Spleen (tissue), 7 donors: ENCODE data around the gene AGK.

ENCODE experiments used
- POLR2A ChIP-seq, 3 donors: fragments of 450-650 bp; IDR thresholded peaks; one replicate each; pipeline ENCODE4 v1.5.1; 2017; ENCODE audit warnings: antibody characterized with exemption in 3 of 3, mild to moderate bottlenecking in 1 of 3
- TF ChIP-seq, protein P1 (sequence below), 11 experiments: fragments of 200-600 bp in 7 of 11; fragments of 450-650 bp in 4 of 11; sonication (generic) in 4 of 11; IDR thresholded peaks in 8 of 11; conservative IDR thresholded peaks in 3 of 11; 1 replicate in 7 of 11; 2 replicates in 4 of 11; pipeline versions ENCODE4 v1.4.0 to v1.8.0; 2016 to 2021; ENCODE audit warnings: antibody characterized with exemption in 11 of 11, inconsistent platforms in 4 of 11, mild to moderate bottlenecking in 1 of 11
- donor health status: DM: no; HTN: no; CAD: no; lungs with moderate emphysema.
- donor health status: DM: no; HTN: no; CAD: no.
- donor health status: DM: no; HTN: no; CAD: no.

DNA sequence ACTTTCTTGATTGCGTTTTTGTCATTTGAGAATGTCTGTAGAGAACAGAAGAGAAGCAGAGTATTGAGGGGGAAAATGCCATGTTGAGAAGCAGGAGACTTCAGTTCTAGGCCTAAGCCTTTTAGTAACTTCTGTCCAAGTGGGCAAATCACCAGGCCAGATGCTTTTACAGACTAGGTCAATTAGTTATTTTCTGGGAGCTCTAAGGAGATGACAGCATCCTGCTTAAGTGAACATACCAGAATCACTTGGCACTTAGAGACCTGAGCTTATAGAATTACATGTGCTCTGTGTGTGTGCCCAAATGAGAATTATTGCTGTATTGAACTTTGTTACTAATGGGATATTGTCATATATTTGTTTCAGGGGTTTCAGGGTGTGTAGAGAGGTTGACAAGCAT, 24.0 kb downstream of the AGK start:
- TF ChIP-seq, protein P1, sequence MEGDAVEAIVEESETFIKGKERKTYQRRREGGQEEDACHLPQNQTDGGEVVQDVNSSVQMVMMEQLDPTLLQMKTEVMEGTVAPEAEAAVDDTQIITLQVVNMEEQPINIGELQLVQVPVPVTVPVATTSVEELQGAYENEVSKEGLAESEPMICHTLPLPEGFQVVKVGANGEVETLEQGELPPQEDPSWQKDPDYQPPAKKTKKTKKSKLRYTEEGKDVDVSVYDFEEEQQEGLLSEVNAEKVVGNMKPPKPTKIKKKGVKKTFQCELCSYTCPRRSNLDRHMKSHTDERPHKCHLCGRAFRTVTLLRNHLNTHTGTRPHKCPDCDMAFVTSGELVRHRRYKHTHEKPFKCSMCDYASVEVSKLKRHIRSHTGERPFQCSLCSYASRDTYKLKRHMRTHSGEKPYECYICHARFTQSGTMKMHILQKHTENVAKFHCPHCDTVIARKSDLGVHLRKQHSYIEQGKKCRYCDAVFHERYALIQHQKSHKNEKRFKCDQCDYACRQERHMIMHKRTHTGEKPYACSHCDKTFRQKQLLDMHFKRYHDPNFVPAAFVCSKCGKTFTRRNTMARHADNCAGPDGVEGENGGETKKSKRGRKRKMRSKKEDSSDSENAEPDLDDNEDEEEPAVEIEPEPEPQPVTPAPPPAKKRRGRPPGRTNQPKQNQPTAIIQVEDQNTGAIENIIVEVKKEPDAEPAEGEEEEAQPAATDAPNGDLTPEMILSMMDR (IDR thresholded peaks at IDR 0.05 in 8 of 11, conservative IDR thresholded peaks at IDR 0.05 in 3 of 11): no peak
- TF ChIP-seq POLR2A (IDR thresholded peaks at IDR 0.05): no peak
